Liver (tissue), 9 donors: ENCODE measurements around the gene AFF4. TPM values are rescaled to one million over a fixed set of nuclear protein-coding genes. Genes with fewer than 3 reads are reported as not detected.
A peak's percentile ranks its signal among the peaks of the same experiment; 100 is the strongest.

Experiments
- DNase-seq: peaks from one replicate; pipeline ENCODE4 v3.0.0-alpha.2; 2017; ENCODE audit warnings: low spot score
- H3K27ac ChIP-seq, 2 donors: one replicate each; pipeline ENCODE4 v1.7.0; 2013; ENCODE audit warnings: inconsistent platforms in 2 of 2, low read length in 2 of 2, control low read depth in 1 of 2, low read depth in 1 of 2, mild to moderate bottlenecking in 1 of 2
- H3K27me3 ChIP-seq, 4 donors: one replicate each; pipeline versions ENCODE4 v1.6.1 to v1.7.0; 2013; ENCODE audit warnings: low read length in 3 of 4, inconsistent platforms in 1 of 4, mild to moderate bottlenecking in 1 of 4, moderate library complexity in 1 of 4; ENCODE audit not compliant: control insufficient read depth in 4 of 4, insufficient read depth in 4 of 4
- H3K36me3 ChIP-seq, 4 donors: one replicate each; pipeline versions ENCODE4 v1.6.1 to v1.7.0; 2013; ENCODE audit warnings: low read length in 3 of 4, mild to moderate bottlenecking in 3 of 4, low read depth in 1 of 4, moderate library complexity in 1 of 4; ENCODE audit not compliant: control insufficient read depth in 4 of 4, insufficient read depth in 3 of 4
- H3K4me1 ChIP-seq, 4 donors: one replicate each; pipeline versions ENCODE4 v1.6.1 to v1.7.0; 2013; ENCODE audit warnings: low read length in 3 of 4, mild to moderate bottlenecking in 3 of 4, moderate library complexity in 1 of 4; ENCODE audit not compliant: control insufficient read depth in 4 of 4, insufficient read depth in 4 of 4
- H3K4me3 ChIP-seq, 3 donors: one replicate each; pipeline versions ENCODE4 v1.6.1 to v1.7.0; 2013; ENCODE audit warnings: low read length in 3 of 3, control low read depth in 1 of 3, low read depth in 1 of 3, mild to moderate bottlenecking in 1 of 3
- H3K9ac ChIP-seq, 2 donors: one replicate each; pipeline ENCODE4 v1.7.0; 2013; ENCODE audit warnings: low read length in 2 of 2, mild to moderate bottlenecking in 2 of 2, moderate library complexity in 2 of 2, control low read depth in 1 of 2, low read depth in 1 of 2
- H3K9me3 ChIP-seq, 4 donors: one replicate each; pipeline versions ENCODE4 v1.6.1 to v1.7.0; 2013; ENCODE audit warnings: low read length in 3 of 4; ENCODE audit not compliant: control insufficient read depth in 4 of 4
- CTCF ChIP-seq: fragments of 150-350 bp; IDR thresholded peaks from 2 replicates; pipeline ENCODE4 v1.5.1; 2017; ENCODE audit warnings: improper control_type of control experiment, low read depth, low read length; ENCODE audit not compliant: missing input control
- EGR1 ChIP-seq, 2 donors: IDR thresholded peaks; 2 replicates each; pipeline ENCODE4 v1.6.1; 2016 to 2018; ENCODE audit warnings: antibody characterized with exemption in 2 of 2, low read depth in 2 of 2
- FOXA1 ChIP-seq: IDR thresholded peaks from 2 replicates; pipeline ENCODE4 v1.6.1; 2016; ENCODE audit warnings: antibody characterized with exemption
- FOXA2 ChIP-seq: IDR thresholded peaks from 2 replicates; pipeline ENCODE4 v1.6.1; 2016; ENCODE audit warnings: antibody characterized with exemption
- GABPA ChIP-seq, 2 donors: IDR thresholded peaks in 1 of 2; conservative IDR thresholded peaks in 1 of 2; 2 replicates each; pipeline ENCODE4 v1.6.1; 2016; ENCODE audit warnings: antibody characterized with exemption in 2 of 2, mild to moderate bottlenecking in 1 of 2, moderate library complexity in 1 of 2
- HNF4A ChIP-seq, 2 donors: conservative IDR thresholded peaks; 2 replicates each; pipeline ENCODE4 v1.6.1; 2016; ENCODE audit warnings: antibody characterized with exemption in 2 of 2, mild to moderate bottlenecking in 2 of 2
- HNF4G ChIP-seq: IDR thresholded peaks from 2 replicates; pipeline ENCODE4 v1.6.1; 2016; ENCODE audit warnings: antibody characterized with exemption
- NR2F2 ChIP-seq: IDR thresholded peaks from 2 replicates; pipeline ENCODE4 v1.6.1; 2016; ENCODE audit warnings: antibody characterized with exemption
- RAD21 ChIP-seq, 2 donors: IDR thresholded peaks; 2 replicates each; pipeline ENCODE4 v1.6.1; 2016; ENCODE audit warnings: antibody characterized with exemption in 2 of 2, mild to moderate bottlenecking in 2 of 2
- RXRA ChIP-seq, 2 donors: IDR thresholded peaks; 2 replicates each; pipeline ENCODE4 v1.6.1; 2017 to 2018; ENCODE audit warnings: antibody characterized with exemption in 2 of 2, mild to moderate bottlenecking in 1 of 2
- TAF1 ChIP-seq: conservative IDR thresholded peaks from 2 replicates; pipeline ENCODE4 v1.6.1; 2016; ENCODE audit warnings: antibody characterized with exemption, mild to moderate bottlenecking
- YY1 ChIP-seq: IDR thresholded peaks from 2 replicates; pipeline ENCODE4 v1.6.1; 2016; ENCODE audit warnings: antibody characterized with exemption, mild to moderate bottlenecking
- WGBS: extraction: QIAGEN DNeasy Blood & Tissue Kit; methylation state at CpG from one replicate; pipeline ENCODE4 v1.1.7; 2013; 5-methylcytosine and 5-hydroxymethylcytosine counted together
- polyA plus RNA-seq, 2 donors: library from polyadenylated mRNA; stranded (reverse) in 1 of 2; unstranded in 1 of 2; fragments of 200-250 nt in 1 of 2; fragments of >200 nt in 1 of 2; fragmentation: Nextera tagmentation in 1 of 2; extraction: Ambion mirVana in 1 of 2; gene quantifications; one replicate each; pipeline versions ENCODE4 v1.2.1 to v1.2.3, GENCODE V29; 2013 to 2015
- total RNA-seq, 2 donors: library from RNA; depleted of rRNA; stranded (reverse); fragments of >200 nt; gene quantifications; one replicate each; pipeline ENCODE4 v1.2.3, GENCODE V29; 2014
- TF ChIP-seq, protein P1 (sequence below): IDR thresholded peaks from 2 replicates; pipeline ENCODE4 v1.6.1; 2016; ENCODE audit warnings: antibody characterized with exemption, mild to moderate bottlenecking
- TF ChIP-seq, protein P2 (sequence below): IDR thresholded peaks from 2 replicates; pipeline ENCODE4 v1.6.1; 2016; ENCODE audit warnings: antibody characterized with exemption
- TF ChIP-seq, protein P3 (sequence below): IDR thresholded peaks from 2 replicates; pipeline ENCODE4 v1.6.1; 2016; ENCODE audit warnings: antibody characterized with exemption
- donor health status: healthy.
- donor health status: healthy.
- donor health status: healthy.
- donor health status: healthy.
- donor health status: healthy.

The AFF4 gene
- total and polyA plus RNA-seq, 4 donors: 5.5 to 19.1 (median 16.9) TPM

- TF ChIP-seq, protein P1, sequence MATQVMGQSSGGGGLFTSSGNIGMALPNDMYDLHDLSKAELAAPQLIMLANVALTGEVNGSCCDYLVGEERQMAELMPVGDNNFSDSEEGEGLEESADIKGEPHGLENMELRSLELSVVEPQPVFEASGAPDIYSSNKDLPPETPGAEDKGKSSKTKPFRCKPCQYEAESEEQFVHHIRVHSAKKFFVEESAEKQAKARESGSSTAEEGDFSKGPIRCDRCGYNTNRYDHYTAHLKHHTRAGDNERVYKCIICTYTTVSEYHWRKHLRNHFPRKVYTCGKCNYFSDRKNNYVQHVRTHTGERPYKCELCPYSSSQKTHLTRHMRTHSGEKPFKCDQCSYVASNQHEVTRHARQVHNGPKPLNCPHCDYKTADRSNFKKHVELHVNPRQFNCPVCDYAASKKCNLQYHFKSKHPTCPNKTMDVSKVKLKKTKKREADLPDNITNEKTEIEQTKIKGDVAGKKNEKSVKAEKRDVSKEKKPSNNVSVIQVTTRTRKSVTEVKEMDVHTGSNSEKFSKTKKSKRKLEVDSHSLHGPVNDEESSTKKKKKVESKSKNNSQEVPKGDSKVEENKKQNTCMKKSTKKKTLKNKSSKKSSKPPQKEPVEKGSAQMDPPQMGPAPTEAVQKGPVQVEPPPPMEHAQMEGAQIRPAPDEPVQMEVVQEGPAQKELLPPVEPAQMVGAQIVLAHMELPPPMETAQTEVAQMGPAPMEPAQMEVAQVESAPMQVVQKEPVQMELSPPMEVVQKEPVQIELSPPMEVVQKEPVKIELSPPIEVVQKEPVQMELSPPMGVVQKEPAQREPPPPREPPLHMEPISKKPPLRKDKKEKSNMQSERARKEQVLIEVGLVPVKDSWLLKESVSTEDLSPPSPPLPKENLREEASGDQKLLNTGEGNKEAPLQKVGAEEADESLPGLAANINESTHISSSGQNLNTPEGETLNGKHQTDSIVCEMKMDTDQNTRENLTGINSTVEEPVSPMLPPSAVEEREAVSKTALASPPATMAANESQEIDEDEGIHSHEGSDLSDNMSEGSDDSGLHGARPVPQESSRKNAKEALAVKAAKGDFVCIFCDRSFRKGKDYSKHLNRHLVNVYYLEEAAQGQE: peak; percentile 84
- TF ChIP-seq EGR1 (IDR thresholded peaks at IDR 0.05; ENCODE audit: low read depth in 2 of 2) (peak; percentile 54 to 67), RAD21 (IDR thresholded peaks at IDR 0.05) (peak; percentile 34 to 36), NR2F2 (peak; percentile 77)
These were observed 92.6 kb downstream of the AFF4 start (continued) for GRCh38 chr5:132870801-132871200.

GRCh38 chr5:132868754-132869153, 94.7 kb downstream of the AFF4 start:
- Histone ChIP-seq H3K36me3 (peaks cover 0 to 17% (median 9%) of the 10 kb centered on the region in 4 donors), H3K27me3 (no peaks in the 10 kb centered on the region), H3K9me3 (no peaks in the 10 kb centered on the region), H3K4me3 (no peak overlapping the region), H3K27ac (peak overlapping the region; percentile 98 to 99), H3K4me1 (peaks cover 17 to 59% (median 36%) of the 10 kb centered on the region in 4 donors), H3K9ac (no peak overlapping the region)
- no peak for DNase-seq
- TF ChIP-seq GABPA (IDR thresholded peaks at IDR 0.05 in 1 of 2, conservative IDR thresholded peaks at IDR 0.05 in 1 of 2): no peak
- TF ChIP-seq, protein P2, sequence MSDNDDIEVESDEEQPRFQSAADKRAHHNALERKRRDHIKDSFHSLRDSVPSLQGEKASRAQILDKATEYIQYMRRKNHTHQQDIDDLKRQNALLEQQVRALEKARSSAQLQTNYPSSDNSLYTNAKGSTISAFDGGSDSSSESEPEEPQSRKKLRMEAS: no peak
- no peak for TF ChIP-seq YY1
- TF ChIP-seq FOXA2: no peak
- TF ChIP-seq EGR1 (IDR thresholded peaks at IDR 0.05; ENCODE audit: low read depth in 2 of 2): no peak
- no peak for TF ChIP-seq HNF4A (conservative IDR thresholded peaks at IDR 0.05)
- no peak for TF ChIP-seq RXRA (IDR thresholded peaks at IDR 0.05)
- no peak for TF ChIP-seq RAD21 (IDR thresholded peaks at IDR 0.05)
- WGBS: 91% methylated on average over 4 of the region's 4 CpGs

DNA sequence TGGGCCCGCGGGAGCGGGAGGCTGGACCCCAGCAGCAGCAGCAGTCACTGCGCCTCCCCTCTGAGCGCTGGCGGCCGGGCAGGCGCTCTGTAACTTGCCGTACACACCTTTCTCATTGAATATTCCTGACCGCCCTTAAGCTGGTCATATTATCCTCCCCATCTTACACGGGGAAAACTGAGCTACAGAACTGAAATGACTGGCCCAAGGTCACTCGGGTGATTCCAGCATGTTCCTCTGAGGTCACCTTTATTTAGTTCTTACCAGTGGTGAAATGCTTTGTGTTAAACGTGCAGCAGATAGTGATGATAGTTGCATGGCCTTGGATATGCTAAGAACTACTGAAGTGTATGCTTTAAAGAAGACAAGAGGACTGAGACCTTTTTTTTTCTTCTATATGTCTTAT, 96.4 kb downstream of the AFF4 start:
- 2% methylated on average over 13 of the region's 13 CpGs for WGBS

More for the DNA sequence above, 96.4 kb downstream of the AFF4 start:
- Histone ChIP-seq H3K27ac (peak overlapping the region; percentile 98 to 99), H3K4me1 (peaks cover 11 to 48% (median 28%) of the 10 kb centered on the region in 4 donors), H3K4me3 (peak overlapping the region; percentile 71 to 91 (median 90)), H3K9ac (peak overlapping the region; percentile 94 to 99), H3K36me3 (peaks cover 0 to 15% (median 9%) of the 10 kb centered on the region in 4 donors), H3K9me3 (no peaks in the 10 kb centered on the region), H3K27me3 (no peaks in the 10 kb centered on the region)
- no peak for DNase-seq
- TF ChIP-seq TAF1 (no peak), GABPA (IDR thresholded peaks at IDR 0.05 in 1 of 2, conservative IDR thresholded peaks at IDR 0.05 in 1 of 2) (no peak), CTCF (no peak), FOXA1 (no peak), RAD21 (IDR thresholded peaks at IDR 0.05) (no peak), FOXA2 (no peak), HNF4A (conservative IDR thresholded peaks at IDR 0.05) (no peak), RXRA (IDR thresholded peaks at IDR 0.05) (no peak), HNF4G (no peak)
- TF ChIP-seq, protein P3, sequence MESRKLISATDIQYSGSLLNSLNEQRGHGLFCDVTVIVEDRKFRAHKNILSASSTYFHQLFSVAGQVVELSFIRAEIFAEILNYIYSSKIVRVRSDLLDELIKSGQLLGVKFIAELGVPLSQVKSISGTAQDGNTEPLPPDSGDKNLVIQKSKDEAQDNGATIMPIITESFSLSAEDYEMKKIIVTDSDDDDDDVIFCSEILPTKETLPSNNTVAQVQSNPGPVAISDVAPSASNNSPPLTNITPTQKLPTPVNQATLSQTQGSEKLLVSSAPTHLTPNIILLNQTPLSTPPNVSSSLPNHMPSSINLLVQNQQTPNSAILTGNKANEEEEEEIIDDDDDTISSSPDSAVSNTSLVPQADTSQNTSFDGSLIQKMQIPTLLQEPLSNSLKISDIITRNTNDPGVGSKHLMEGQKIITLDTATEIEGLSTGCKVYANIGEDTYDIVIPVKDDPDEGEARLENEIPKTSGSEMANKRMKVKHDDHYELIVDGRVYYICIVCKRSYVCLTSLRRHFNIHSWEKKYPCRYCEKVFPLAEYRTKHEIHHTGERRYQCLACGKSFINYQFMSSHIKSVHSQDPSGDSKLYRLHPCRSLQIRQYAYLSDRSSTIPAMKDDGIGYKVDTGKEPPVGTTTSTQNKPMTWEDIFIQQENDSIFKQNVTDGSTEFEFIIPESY: no peak
- TF ChIP-seq, protein P1: no peak
- TF ChIP-seq, protein P2: no peak
